ENCODE data around the gene OR5T3. TPM values are rescaled to one million over a fixed set of nuclear protein-coding genes. Genes with fewer than 3 reads are reported as not detected.
"Not testable (repeated sequence)": the region's sequence is repeated elsewhere in the genome, so short reads cannot be mapped to it uniquely, and the experiment has no call there.

Gene OR5T3
- total RNA-seq (not detected), polyA plus RNA-seq (not detected)
- long read RNA-seq, donor 1 = 0 reads
- long read RNA-seq, donor 2 = 0 reads
- long read RNA-seq, donor 3 = 0 reads
- long read RNA-seq, donor 4 = 0 reads
- long read RNA-seq, donor 5 = 0 reads
- long read RNA-seq, donor 6 = 0 reads
- long read RNA-seq, donor 7 = 0 reads
- long read RNA-seq, donor 8 = 0 reads
- long read RNA-seq, donor 9 = 0 reads
- long read RNA-seq, donor 10 = 0 reads

GRCh38 chr11:56251954-56252353, at the start of gene OR5T3:
Gene OR5T3 (plus strand): TSS chr11:56252254. CDS start chr11:56252254, 0 bp downstream.
- H3K9me3 ChIP-seq (replicated peaks in 1 of 3) = no peaks in the 10 kb centered on the region
- H3K4me1 ChIP-seq (replicated peaks in 1 of 2) = no peaks in the 10 kb centered on the region
- no peak within 1 kb of the TSS for H3K4me3 ChIP-seq
- no peaks in the 10 kb centered on the region for H3K36me3 ChIP-seq (replicated peaks in 1 of 2)
- TF ChIP-seq, protein P1, sequence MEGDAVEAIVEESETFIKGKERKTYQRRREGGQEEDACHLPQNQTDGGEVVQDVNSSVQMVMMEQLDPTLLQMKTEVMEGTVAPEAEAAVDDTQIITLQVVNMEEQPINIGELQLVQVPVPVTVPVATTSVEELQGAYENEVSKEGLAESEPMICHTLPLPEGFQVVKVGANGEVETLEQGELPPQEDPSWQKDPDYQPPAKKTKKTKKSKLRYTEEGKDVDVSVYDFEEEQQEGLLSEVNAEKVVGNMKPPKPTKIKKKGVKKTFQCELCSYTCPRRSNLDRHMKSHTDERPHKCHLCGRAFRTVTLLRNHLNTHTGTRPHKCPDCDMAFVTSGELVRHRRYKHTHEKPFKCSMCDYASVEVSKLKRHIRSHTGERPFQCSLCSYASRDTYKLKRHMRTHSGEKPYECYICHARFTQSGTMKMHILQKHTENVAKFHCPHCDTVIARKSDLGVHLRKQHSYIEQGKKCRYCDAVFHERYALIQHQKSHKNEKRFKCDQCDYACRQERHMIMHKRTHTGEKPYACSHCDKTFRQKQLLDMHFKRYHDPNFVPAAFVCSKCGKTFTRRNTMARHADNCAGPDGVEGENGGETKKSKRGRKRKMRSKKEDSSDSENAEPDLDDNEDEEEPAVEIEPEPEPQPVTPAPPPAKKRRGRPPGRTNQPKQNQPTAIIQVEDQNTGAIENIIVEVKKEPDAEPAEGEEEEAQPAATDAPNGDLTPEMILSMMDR (IDR thresholded peaks at IDR 0.05) = no peak
- no peak for TF ChIP-seq POLR2A (IDR thresholded peaks at IDR 0.05)
- H3K27me3 ChIP-seq = no peaks in the 10 kb centered on the region
- no peak for DNase-seq
- intact Hi-C loops (cut with DNase I) = no loop called here
- no peak within 1 kb of the TSS for H3K27ac ChIP-seq

- Histone ChIP-seq H3K36me3 (replicated peaks in 1 of 2) (no peaks in the 10 kb centered on the region), H3K27me3 (no peaks in the 10 kb centered on the region), H3K9me3 (replicated peaks in 1 of 3) (no peaks in the 10 kb centered on the region), H3K27ac (no peak overlapping the region), H3K4me1 (replicated peaks in 1 of 2) (no peaks in the 10 kb centered on the region), H3K4me3 (no peak overlapping the region)
- WGBS, 4 donors = 59 to 66% (median 63%) methylated on average over 1 of the region's 1 CpG
- intact Hi-C loops (cut with DNase I) = no loop called here
- DNase-seq = no peak
- TF ChIP-seq, protein P1 (IDR thresholded peaks at IDR 0.05) = no peak
- TF ChIP-seq POLR2A (IDR thresholded peaks at IDR 0.05) = no peak
These were observed 44.3 kb upstream of the OR5T3 start for GRCh38 chr11:56207790-56208189.

GRCh38 chr11:56214537-56214936, 37.5 kb upstream of the OR5T3 start:
- H3K4me3 ChIP-seq = no peak overlapping the region
- H3K9me3 ChIP-seq (replicated peaks in 1 of 3) = no peaks in the 10 kb centered on the region
- DNase-seq = no peak
- no peak for TF ChIP-seq POLR2A (IDR thresholded peaks at IDR 0.05)
- TF ChIP-seq, protein P1 (IDR thresholded peaks at IDR 0.05) = no peak
- no peaks in the 10 kb centered on the region for H3K36me3 ChIP-seq (replicated peaks in 1 of 2)
- H3K4me1 ChIP-seq (replicated peaks in 1 of 2) = no peaks in the 10 kb centered on the region
- WGBS, 4 donors = 48 to 67% (median 63%) methylated on average over 2 of the region's 2 CpGs
- H3K27me3 ChIP-seq = no peaks in the 10 kb centered on the region
- intact Hi-C loops (cut with DNase I) = no loop called here
- H3K27ac ChIP-seq = no peak overlapping the region

GRCh38 chr11:56219735-56220134, 32.3 kb upstream of the OR5T3 start:
- WGBS, 4 donors = 69 to 85% (median 73%) methylated on average over 5 of the region's 5 CpGs
- intact Hi-C loops (cut with DNase I); DNase-seq: not testable (repeated sequence)

GRCh38 chr11:56234155-56234554, 17.9 kb upstream of the OR5T3 start, which contains the start of gene OR5T2:
Gene OR5T2 (minus strand): TSS chr11:56234255. CDS start chr11:56233062, 1,193 bp downstream.
- no peak within 1 kb of the TSS for H3K27ac ChIP-seq
- no peak for TF ChIP-seq POLR2A (IDR thresholded peaks at IDR 0.05)
- TF ChIP-seq, protein P1 (IDR thresholded peaks at IDR 0.05) = no peak
- H3K27me3 ChIP-seq = no peaks in the 10 kb centered on the region
- intact Hi-C loops (cut with DNase I) = no loop called here
- 34 to 53% (median 43%) methylated on average over 1 of the region's 1 CpG for WGBS, 4 donors
- no peak within 1 kb of the TSS for H3K4me3 ChIP-seq
- no peak for DNase-seq
- H3K9me3 ChIP-seq (replicated peaks in 1 of 3) = no peaks in the 10 kb centered on the region
- H3K36me3 ChIP-seq (replicated peaks in 1 of 2) = no peaks in the 10 kb centered on the region
- no peaks in the 10 kb centered on the region for H3K4me1 ChIP-seq (replicated peaks in 1 of 2)

More at GRCh38 chr11:56219735-56220134, 32.3 kb upstream of the OR5T3 start:
- H3K4me1 ChIP-seq (replicated peaks in 1 of 2); H3K27me3 ChIP-seq; H3K27ac ChIP-seq; H3K9me3 ChIP-seq (replicated peaks in 1 of 3); H3K4me3 ChIP-seq; H3K36me3 ChIP-seq (replicated peaks in 1 of 2): not testable (repeated sequence)
